GM19023 (cell line): ENCODE results near the gene NUP35.

ENCODE experiments used
- ATAC-seq: cut with Tn5 transposase; IDR thresholded peaks from one replicate; pipeline ENCODE4 v1.9.1; 2021; ENCODE audit warnings: mild to moderate bottlenecking, moderate library complexity; ENCODE audit not compliant: unreplicated experiment

NUP35 gene

GRCh38 chr2:183207110-183207509 lies 82.9 kb downstream of the NUP35 start:
- ATAC-seq: no peak

- no peak for ATAC-seq
These were observed 85.3 kb downstream of the NUP35 start for GRCh38 chr2:183209395-183210028.
